GM21526 (cell line): ENCODE data around the gene ZBTB24.
"Not testable (repeated sequence)": the region's sequence is repeated elsewhere in the genome, so short reads cannot be mapped to it uniquely, and the experiment has no call there.

Experiments
- ATAC-seq: cut with Tn5 transposase; IDR thresholded peaks from one replicate; pipeline ENCODE4 v1.9.1; 2021; ENCODE audit warnings: moderate library complexity; ENCODE audit not compliant: unreplicated experiment, low FRiP score

Gene ZBTB24

DNA sequence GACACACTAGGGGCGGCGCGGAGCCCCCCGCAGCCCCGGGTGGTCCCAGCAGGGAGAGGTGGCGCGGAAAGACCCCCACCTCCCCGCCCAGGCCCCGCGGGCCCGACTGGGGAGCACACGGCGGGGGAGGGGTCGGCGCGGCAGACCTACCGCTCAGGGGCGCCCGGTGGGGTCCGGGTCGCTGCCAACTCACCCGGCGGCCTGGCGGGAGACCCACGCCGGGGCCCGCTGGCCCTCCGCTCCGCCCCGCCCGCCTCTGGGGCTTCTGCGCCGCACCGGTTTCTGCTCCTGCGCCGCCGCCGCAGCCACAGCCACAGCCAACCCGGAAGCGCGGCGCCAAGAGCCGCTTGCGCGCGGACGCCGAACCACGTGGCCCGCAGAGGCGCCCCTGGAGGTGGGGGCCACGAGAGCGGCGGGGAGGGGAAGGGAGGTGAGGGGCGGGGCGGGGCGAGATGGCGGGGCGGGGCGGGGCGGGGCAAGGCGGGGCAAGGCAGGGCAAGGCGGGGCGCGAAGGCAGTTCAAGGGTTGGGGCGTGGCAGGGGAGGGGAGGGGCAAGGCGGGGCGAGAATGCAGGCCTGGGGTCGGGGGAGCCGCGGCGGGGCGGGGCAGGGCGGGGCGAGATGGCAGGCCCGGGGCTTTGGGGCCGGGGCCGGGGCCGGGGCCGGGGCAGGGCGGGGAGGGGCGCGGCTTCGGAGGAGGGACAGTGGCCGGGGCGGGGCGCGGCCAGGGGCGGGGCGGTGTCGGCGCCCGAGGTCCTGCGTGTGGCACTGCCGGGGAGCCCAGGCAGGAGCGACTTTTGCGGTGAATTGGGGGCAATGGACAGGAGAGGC, at the start of gene ZBTB24:
Gene ZBTB24, minus strand, starts transcription at position 315 of the 830 bp plus-strand sequence. CDS start 1,193 bp downstream, outside the sequence.
- peak; percentile 86 for ATAC-seq

DNA sequence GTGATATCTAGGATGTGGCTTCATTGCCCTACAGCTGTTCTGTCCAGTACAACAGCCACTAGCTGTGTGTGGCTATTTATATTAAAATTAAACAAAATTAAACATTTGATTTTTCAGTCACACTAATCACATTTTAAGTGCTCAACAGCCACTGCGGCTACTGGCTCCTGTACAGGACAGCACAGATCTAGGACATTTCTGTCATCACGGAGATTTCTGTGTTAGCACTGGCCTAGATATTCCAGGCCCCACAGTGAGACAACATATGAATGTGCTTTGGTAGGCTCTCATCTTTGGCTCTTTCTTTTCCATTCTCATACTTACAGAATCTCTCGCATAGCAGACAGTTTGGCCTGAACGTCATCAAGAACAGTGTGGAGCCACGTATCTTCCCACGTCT, 48.4 kb upstream of the ZBTB24 start:
- ATAC-seq = no peak

DNA sequence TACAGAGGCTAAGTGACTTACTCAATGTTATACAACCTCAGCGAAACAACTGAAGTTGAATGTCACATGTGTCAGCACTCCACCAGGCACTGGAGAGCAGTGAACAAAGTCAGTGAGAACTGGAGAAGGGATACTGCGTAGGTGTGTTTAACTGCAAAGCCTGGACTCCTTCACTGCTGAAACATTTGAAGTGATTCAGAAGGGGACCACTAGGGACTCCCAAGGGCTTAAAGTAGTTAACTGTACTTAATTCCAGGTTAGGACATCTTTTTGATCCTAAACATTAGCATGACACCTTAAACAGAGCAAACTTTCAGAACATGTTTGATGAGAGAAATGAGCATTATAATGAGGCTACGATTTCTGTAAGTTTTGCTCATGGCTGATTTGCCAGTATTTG, 45.0 kb upstream of the ZBTB24 start:
- no peak for ATAC-seq

GRCh38 chr6:109526905-109527628, 44.0 kb upstream of the ZBTB24 start:
- no peak for ATAC-seq

DNA sequence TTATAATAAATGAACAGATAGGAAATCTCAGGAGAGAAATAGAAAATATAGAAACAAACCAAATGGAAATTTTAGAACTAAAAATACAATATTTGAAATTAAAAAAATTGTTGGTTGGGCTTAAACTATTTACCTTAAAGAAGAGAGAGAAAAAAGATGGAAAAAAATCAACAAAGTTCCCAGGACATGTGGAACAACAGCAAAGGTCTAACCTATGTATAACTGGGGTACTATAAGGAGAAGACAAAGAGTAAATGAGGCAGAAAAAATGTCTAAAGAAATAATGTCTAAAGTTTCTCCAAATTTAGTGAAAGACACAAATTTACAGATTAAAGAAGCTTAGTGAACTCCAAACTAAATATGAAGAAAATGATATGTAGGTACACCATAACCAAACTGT, 41.1 kb upstream of the ZBTB24 start:
- no peak for ATAC-seq

DNA sequence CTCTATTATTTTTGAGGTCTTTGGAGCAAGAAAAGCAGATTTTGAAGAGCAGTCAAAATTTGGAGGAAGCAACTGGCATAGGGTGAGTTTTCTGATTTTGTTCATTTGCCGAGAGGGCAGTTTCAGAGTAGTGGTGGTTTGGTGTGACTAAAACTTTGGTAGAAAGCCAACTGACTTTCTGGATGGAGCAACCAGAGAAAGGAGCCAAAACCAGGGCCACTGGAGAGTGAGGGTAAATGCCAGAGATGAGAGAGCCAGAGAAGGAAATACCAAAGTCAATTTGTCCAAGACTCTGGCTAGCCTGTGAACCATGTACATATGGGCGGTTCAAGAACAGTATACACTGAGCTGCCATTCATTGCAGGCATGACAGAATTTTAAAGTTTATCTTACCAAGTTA, 40.5 kb upstream of the ZBTB24 start:
- no peak for ATAC-seq

DNA sequence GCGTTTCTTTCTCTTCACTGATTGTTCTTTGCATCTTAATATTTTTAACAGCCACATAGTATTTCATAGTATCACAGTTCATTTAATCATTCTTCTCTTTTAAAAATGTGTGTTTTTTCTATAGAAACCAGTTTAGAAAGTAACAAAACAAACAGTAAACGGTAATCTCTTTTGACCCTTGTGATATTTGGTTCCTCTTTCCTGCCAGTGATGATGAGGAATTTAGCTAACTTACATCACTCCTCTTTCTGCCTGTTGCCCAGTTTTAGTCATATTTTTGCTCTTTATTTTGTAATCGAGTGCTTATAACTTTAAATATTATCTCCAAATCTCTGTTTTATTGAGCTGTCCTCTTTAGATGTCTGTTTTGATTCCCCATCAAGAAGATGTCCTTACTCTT, 38.1 kb upstream of the ZBTB24 start:
- no peak for ATAC-seq

- ATAC-seq = not testable (repeated sequence)
Observed at GRCh38 chr6:109519647-109520046, 36.6 kb upstream of the ZBTB24 start.

DNA sequence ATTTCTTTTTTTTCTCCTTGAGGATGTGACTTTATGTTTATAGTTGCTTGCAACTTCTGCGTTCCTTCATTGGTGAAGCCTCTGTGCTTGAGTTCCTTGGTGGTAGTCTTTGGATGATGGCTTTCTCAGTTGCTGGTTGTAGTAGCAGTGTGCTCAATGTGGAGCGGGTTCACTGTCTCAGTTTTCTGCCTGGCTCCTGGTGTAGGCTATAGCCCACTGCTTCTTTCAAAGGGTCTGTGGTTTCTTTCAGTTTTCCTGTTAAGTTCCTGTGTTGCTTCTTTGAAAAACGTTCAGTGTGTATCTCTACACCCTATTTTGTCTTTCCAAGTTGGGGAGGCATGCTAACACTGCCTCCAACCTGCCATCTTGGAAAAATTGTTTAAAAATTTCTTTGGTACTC, 33.9 kb upstream of the ZBTB24 start:
- ATAC-seq = no peak

GRCh38 chr6:109515781-109516409, 32.9 kb upstream of the ZBTB24 start:
- no peak for ATAC-seq

GRCh38 chr6:109514946-109515345, 31.9 kb upstream of the ZBTB24 start:
- ATAC-seq = no peak

DNA sequence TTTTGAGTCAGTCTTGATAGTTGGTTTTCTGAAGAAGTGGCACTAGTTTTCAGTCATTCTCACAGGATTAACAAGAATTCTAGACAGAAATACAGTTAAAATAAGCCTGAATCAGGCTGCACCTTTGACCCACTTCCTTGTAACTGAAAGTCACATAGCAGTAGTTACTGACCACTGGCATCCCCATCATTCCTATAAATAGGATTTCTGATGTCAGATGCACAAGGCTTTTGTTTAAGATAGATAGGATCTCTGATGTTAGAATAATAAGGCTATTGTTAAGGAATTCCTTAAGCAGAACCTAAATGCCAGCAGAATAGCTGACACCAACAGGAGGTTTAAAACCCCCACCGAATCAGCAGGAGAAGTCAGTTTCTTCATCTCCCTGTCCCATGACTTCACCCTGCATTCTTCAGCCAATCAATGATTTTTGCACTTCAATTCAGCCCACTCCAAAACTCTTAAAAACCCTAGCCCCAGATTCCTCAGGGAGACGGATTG, 30.6 kb upstream of the ZBTB24 start:
- ATAC-seq = no peak

DNA sequence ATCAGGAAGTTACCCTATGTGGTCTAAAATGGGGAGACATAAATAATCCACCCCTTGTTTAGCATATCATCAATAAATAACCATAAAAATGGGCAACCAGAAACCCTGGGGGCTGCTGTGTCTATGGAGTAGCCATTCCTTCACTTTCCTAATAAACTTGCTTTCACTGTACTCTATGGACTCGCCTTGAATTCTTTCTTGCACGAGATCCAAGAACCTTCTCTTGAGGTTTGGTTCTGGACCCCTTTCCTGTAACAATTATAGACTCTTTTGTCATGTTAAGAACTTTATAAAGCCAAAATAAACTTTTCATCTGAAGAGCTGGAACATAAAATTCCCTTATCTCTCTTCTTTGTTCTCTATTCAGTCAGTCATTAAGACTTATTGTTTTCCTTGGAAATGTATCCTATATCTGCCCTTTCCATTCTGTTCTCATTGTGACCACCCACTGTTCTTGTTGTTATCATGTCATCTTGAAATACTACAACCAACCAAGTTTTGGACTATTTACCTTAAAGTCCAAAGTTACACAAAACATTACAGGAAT, 29.3 kb upstream of the ZBTB24 start:
- no peak for ATAC-seq

DNA sequence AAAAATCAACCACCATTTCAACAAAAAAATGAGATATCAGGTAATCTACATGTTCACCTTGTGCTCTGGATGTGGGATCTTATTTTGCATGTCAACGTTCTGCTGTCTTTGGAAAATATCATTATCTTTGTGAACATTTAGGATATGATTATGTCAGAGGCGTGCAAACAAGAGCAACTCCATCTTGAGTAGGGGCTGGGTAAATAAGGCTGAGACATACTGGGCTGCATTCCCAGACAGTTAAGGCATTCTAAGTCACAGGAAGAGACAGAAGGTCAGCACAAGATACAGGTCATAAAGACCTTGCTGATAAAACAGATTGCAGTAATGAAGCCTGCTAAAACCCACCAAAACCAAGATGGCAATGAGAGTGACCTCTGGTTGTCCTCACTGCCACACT, 28.8 kb upstream of the ZBTB24 start:
- ATAC-seq = no peak

DNA sequence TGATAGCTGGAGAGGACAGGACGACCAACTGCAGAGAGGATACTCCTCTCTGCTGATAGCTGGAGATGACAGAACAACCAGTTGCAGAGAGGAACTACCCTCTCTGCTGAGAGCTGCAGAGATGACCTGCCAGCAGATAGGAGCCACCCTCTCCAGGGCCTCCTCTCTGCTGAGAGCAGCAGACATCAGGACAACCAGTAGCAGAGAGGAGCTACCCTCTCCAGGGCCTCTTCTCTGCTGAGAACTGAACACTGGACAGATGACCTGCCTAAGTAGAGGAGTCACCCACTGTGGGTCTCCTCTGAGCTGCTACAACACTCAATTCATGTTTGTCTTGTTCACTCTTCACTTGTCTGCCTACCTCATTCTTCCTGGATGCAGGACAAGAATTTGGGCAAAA, 27.3 kb upstream of the ZBTB24 start:
- ATAC-seq = no peak

DNA sequence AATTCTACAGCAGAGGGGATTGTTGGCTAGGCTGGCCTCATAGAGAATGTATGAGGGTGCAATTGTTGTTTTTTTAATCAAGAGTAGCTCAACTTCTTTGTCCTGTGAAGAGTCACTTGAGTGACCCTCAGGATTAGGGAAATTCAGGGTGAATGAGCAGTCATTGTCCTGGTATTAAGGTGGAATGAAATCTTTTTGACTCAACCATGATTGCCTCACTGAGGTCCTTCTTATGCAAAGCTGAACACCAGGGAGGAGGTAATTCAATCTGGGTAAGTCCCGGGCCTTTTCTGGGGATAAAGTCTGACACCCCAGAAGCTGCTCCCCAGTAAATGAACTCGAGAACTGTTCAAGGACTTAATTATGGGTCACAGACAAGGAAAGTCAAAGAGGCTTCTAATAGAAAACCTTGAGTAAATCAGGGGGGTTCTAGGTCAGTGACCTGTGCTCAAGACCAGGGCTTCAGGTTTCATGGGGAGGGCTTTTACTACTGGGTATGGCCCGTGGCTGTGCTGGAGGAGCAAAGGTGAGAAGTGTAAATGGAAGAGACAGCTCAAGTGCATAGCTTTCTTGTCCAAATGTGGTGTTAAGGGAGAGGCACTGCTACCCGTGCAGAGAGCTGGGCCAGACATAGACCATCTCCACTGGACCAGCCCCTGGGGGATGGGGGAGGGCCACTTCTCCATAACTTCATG, 25.3 kb upstream of the ZBTB24 start:
- no peak for ATAC-seq

- no peak for ATAC-seq
Observed at GRCh38 chr6:109507490-109508072, 24.6 kb upstream of the ZBTB24 start.

DNA sequence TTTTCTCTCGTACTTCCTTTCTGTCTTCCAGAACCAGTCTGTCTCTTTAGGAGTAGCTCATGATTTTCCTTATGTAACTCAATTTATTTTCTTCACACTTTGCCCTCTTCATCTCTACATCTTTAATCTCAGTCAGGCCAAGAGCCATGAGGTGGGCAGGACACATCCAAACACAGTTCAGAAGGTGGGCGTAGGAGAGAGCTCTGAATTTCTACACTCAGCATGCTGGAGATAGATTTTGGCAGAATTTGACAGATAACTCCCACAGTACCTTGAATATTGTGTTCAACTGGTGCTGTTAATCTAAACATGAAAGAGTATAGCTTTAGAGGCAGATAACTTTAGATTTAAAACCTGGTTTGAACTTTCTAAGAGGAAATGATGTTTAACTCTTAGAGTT, 23.8 kb upstream of the ZBTB24 start:
- ATAC-seq = no peak

DNA sequence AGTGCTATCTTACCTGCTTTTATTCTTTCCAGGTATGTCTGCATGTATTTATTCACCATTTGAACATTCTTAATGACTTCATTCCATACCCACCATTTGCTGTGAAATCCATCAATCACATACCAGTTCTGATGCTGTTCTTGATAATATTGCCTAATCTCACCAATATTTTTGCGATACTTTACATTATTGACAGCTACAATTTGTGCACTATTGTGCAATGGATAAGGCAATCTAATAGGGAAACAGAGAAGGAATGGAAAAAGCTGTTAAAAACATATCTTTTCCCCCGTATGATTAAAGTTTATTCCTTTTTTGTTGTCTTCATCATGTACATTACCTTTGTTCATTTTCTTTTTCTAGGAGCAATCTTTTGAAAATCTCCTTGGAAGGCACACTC, 23.3 kb upstream of the ZBTB24 start:
- ATAC-seq = no peak
